CD4-positive, alpha-beta T cell treated with Interleukin-17A for 1 hour (primary cell): ENCODE measurements around the gene PPP1R7.
A peak's percentile ranks its signal among the peaks of the same experiment; 100 is the strongest.

ENCODE experiments used
- DNase-seq: peaks from one replicate; pipeline ENCODE4 v3.0.0-alpha.2; 2020

PPP1R7 gene

GRCh38 chr2:241217320-241218031 is 67.2 kb downstream of the PPP1R7 start:
- peak; percentile 32 for DNase-seq

- peak; percentile 41 for DNase-seq
These were observed 68.1 kb downstream of the PPP1R7 start for GRCh38 chr2:241218131-241219029.

DNA sequence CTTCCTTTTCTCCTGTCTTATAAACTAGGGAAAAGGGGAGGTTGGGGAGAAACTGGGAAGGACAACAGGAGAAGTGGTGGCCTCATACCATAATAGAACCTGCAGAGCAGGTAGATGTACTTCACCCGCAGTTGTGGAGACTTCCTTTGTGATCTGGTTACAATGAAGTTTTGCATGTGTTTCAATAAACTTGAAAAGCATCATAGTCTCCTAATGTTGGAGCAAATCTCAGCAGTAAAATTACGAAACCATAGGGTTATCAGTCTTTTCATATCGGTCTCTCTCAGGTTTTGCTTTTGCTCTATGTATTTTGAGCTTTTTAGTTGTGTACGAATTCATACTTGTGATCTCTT is 68.7 kb downstream of the PPP1R7 start:
- no peak for DNase-seq

DNA sequence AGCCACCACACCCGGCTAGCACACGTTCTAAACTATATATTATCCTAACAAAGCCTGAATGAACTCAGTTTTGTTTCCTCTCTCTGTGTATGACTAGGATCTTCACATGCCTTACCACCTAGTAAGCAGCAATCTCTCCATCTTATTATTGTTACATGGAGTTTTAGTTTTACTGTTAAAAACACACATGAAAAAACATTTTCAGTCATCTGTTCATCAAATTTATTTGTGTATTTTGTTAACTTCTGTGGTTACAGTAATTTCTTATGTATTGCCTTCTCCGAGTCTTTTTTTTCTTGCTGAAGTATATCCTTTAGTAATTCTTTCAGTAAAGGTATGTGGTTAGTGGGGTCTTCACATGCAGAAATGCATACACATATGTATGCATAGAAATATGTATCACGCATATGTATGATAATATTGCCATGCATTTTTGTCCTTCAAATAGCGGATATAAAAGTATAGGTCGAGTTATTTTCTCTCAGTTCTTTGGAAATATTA is 69.6 kb downstream of the PPP1R7 start:
- no peak for DNase-seq

DNA sequence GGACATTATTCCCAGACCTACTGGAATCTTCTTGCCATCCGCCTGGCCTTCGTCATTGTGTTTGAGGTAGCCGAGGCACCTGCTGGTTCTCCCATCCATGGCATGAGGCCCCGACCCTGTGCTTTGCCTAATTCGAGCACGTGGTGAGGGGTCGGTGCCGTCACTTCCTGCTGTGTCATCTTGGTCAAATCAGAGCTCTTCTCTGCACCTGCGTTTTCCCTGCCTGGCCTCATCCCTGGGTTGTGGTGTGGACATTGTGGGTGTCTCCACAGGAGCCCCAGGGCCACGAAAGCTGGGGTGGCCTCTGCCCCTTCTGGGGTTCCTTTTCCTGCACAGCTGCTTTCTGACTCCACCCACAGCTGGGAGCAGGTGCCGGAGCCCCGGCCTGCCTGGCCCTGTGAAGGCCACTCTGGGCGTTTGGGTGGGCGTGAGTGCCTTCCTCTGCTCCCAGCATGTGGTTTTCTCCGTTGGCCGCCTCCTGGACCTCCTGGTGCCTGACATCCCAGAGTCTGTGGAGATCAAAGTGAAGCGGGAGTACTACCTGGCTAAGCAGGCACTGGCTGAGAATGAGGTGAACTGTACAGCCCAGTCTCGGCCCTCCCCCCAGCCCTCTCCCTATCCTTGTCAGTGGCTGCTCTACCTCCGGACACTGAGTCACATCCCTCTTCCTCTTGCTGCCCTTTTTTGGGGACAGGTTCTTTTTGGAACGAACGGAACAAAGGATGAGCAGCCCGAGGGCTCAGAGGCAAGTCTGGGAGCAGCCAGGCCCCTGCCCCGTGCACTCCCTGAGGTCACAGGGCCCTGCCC is 73.1 kb downstream of the PPP1R7 start:
- DNase-seq = no peak

DNA sequence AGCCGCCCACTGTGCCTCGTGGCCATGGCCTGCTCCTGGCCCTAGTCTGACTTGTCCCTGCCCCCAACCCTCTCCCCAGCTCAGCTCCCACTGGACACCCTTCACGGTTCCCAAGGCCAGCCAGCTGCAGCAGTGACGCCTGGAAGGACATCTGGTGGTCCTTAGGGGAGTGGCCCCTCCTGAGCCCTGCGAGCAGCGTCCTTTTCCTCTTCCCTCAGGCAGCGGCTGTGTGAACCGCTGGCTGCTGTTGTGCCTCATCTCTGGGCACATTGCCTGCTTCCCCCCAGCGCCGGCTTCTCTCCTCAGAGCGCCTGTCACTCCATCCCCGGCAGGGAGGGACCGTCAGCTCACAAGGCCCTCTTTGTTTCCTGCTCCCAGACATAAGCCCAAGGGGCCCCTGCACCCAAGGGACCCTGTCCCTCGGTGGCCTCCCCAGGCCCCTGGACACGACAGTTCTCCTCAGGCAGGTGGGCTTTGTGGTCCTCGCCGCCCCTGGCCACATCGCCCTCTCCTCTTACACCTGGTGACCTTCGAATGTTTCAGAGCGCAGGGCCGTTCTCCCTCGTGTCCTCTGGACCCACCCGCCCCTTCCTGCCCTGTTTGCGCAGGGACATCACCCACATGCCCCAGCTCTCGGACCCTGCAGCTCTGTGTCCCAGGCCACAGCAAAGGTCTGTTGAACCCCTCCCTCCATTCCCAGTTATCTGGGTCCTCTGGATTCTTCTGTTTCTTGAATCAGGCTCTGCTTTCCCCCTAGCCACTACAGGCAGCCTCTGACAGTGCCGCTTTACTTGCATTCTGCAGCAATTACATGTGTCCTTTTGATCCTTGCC is 74.0 kb downstream of the PPP1R7 start:
- DNase-seq = no peak

- no peak for DNase-seq
These were observed 74.7 kb downstream of the PPP1R7 start for GRCh38 chr2:241224851-241225438.

GRCh38 chr2:241225545-241225944 is 75.3 kb downstream of the PPP1R7 start:
- DNase-seq = no peak

- no peak for DNase-seq
These were observed 75.7 kb downstream of the PPP1R7 start for GRCh38 chr2:241225983-241226382.

- DNase-seq = no peak
These were observed 76.7 kb downstream of the PPP1R7 start for GRCh38 chr2:241226723-241227572.

DNA sequence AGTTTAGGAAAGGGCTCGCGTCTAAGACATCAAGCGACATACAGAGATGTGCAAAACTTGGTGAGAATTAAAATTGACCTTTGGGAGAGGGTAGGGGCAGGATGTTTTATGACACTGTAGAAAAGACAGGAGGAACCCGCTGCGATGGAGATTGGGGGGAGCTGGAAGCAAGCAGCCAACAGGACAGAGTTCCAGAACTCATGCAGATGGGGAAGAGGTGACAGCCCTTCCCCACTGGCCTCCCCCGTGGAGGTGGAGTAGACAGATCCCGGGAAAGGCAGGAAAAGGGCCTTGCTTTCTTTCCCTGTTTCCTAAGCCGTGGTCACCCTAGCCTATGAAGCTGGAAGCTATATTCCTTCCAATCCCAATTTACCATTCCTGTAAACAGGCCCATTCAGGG is 77.3 kb downstream of the PPP1R7 start:
- no peak for DNase-seq

- no peak for DNase-seq
These were observed 78.0 kb downstream of the PPP1R7 start for GRCh38 chr2:241228081-241228859.

GRCh38 chr2:241228860-241229516 is 78.7 kb downstream of the PPP1R7 start:
- no peak for DNase-seq

GRCh38 chr2:241229563-241230401 is 79.5 kb downstream of the PPP1R7 start:
- DNase-seq = no peak

DNA sequence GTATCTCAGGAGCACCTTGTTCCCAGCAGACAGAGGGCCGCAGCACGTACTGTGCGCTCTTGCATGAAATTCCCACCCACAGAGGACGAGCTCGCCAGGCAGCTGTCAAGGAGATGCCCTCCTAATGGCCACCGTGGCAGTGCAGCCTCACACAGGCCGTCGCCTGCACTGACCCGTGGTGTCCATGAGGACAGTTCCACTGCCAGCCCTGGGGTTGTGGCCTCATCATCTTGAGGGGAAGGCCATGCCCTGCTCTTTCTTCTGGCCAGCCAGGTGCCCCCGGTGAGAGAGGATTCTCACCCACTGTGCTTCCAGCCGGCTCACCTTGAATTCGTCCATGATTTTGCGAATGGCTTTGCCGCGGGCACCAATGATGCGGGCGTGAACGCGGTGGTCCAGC is 80.2 kb downstream of the PPP1R7 start:
- no peak for DNase-seq

DNA sequence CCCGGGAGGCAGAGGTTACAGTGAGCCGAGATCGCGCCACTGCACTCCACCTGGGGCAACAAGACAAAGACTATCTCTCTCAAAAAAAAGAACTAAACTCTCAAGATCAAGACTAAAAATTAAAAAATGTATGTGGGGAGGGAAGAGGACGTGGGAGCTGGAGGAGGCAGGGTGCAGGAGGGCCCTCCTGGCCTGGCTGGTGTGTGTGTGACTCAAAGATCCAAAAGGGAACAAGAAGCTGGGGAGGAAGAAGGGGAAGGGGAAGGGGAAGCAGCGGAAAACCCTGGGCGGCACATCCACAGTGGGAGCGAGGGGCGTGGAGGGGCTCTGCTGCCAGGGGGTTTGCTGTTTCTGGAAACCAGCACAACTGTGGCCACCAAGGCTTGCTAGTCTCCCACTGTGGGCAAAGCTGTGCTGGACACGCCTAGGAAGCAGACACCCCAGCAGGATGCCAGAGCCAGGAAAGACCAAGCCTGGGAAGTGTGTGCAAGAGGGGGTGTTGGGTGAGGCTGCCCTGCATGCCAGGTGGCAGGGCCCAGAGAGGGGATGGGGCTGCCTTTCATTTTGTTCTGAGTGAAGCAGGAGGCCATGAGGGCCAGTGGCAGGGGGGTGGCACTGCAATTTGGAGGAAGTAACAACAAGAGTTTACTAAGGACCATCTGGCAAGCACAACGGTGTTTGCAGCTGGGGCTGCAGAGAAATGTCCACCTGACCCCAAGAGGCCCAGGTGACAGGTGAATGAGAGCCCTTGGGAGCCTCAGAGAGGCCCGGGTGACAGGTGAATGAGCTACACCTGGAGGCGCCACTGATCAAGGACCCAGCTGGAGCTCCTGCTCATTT is 82.7 kb downstream of the PPP1R7 start:
- DNase-seq = no peak
